Measurements from ENCODE around the gene VPS52.

Gene VPS52

DNA sequence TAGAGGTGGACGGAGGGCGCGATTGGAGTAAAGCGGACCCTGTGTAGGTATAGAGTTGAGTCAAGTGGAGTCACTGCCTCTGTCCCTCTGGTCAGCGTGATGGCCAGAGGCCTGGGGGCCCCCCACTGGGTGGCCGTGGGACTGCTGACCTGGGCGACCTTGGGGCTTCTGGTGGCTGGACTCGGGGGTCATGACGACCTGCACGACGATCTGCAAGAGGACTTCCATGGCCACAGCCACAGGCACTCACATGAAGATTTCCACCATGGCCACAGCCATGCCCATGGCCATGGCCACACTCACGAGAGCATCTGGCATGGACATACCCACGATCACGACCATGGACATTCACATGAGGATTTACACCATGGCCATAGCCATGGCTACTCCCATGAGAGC is 70.5 kb downstream of the VPS52 start:
- Mint-ChIP-seq H3K27ac (peak overlapping the region; percentile 97 to 100 (median 99)), H3K4me1 (peaks cover 73% of the 10 kb centered on the region), H3K9me3 (no peaks in the 10 kb centered on the region), H3K36me3 (ENCODE audit: low read depth) (peaks cover 50% of the 10 kb centered on the region), H3K27me3 (ENCODE audit: low read depth) (no peaks in the 10 kb centered on the region), H3K4me3 (peak overlapping the region; percentile 99 to 100 (median 100))
- TF ChIP-seq, protein P1, sequence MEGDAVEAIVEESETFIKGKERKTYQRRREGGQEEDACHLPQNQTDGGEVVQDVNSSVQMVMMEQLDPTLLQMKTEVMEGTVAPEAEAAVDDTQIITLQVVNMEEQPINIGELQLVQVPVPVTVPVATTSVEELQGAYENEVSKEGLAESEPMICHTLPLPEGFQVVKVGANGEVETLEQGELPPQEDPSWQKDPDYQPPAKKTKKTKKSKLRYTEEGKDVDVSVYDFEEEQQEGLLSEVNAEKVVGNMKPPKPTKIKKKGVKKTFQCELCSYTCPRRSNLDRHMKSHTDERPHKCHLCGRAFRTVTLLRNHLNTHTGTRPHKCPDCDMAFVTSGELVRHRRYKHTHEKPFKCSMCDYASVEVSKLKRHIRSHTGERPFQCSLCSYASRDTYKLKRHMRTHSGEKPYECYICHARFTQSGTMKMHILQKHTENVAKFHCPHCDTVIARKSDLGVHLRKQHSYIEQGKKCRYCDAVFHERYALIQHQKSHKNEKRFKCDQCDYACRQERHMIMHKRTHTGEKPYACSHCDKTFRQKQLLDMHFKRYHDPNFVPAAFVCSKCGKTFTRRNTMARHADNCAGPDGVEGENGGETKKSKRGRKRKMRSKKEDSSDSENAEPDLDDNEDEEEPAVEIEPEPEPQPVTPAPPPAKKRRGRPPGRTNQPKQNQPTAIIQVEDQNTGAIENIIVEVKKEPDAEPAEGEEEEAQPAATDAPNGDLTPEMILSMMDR (IDR thresholded peaks at IDR 0.05; ENCODE audit: unreplicated experiment in 3 of 3), result no peak

Measured in nephron (organoid).